Measurements from ENCODE around the gene SON. TPM values are rescaled to one million over a fixed set of nuclear protein-coding genes. Genes with fewer than 3 reads are reported as not detected.
"Not testable (repeated sequence)": the region's sequence is repeated elsewhere in the genome, so short reads cannot be mapped to it uniquely, and the experiment has no call there.

Gene SON
- total RNA-seq, 2 experiments from 2014 or later: 243 to 352 TPM

DNA sequence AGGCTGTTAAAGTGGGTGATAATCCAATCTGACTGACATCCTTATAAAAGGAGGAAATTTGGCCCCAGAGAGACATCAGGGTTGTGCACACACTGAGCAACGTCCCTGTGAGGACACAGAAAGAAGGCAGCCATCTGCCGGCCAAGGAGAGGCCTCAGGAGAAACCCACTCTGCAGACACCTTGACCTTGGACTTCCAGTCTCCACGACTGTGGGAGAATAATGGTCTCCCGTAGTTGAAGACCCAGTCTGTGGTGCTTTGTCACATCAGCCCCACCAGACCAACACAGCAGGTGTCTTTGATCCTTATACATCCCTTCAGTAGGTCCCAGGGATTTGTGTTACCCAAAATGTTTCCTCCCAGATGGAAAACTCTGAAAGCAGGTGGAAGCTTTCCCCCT is 47.1 kb upstream of the SON start:
- Histone ChIP-seq H3K36me3 (ENCODE audit: insufficient read depth, low read length) (no peaks in the 10 kb centered on the region), H2AFZ (ENCODE audit: low read length) (no peak overlapping the region), H3K4me1 (ENCODE audit: insufficient read depth, low read length, poor library complexity, severe bottlenecking) (peaks cover 11% of the 10 kb centered on the region), H3K27ac (ENCODE audit: low read depth, low read length, poor library complexity, severe bottlenecking) (no peak overlapping the region), H4K20me1 (ENCODE audit: insufficient read depth, low read length) (no peaks in the 10 kb centered on the region), H3K9me3 (ENCODE audit: low read length) (no peaks in the 10 kb centered on the region), H3K9me2 (ENCODE audit: insufficient read depth, low read length) (no peaks in the 10 kb centered on the region), H3K4me2 (ENCODE audit: low read length) (no peak overlapping the region), H3K79me2 (ENCODE audit: insufficient read depth, low read depth, low read length) (no peaks in the 10 kb centered on the region), H3K4me3 (ENCODE audit: low read depth, low read length, poor library complexity, severe bottlenecking) (no peak overlapping the region)
- DNase-seq (ENCODE audit: low spot score): no peak
- no peak for TF ChIP-seq EZH2phosphoT487 (IDR thresholded peaks at IDR 0.05; ENCODE audit: borderline replicate concordance, low read depth, low read length)
- TF ChIP-seq CTCF (conservative IDR thresholded peaks at IDR 0.05; ENCODE audit: low read length): no peak
- intact Hi-C loops (cut with micrococcal nuclease; ENCODE audit: unreplicated experiment): no loop called here
- no TSS peak for BruUV-seq (replicated peaks)
- CTCF ChIA-PET (ENCODE audit: unreplicated experiment): no interaction called here
- POLR2A ChIA-PET: interaction anchor here (0.5 kb wide), 1 partner anchor 80 kb away, joined by 3 read pairs; no protein-coding TSS in a partner anchor

DNA sequence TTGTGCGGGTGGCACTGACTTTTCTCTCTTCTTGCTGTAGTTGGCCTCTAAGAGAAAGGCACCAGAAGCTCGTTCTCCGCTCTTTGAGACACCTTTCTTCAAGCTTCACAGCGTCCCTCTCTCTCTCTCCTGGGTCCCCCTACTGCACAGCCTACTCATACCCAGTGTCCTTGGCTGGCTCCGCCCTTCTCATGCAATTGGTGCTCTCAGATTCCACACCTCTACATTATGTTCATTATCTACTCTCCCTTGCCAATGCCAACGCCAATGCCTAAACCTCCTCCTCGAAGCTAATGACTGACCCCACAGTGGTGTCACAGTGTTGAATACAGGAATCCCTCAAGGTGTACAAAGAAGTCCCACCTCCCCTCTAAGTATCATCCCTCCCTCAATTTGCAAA is 46.5 kb upstream of the SON start:
- Histone ChIP-seq H3K4me2 (ENCODE audit: low read length) (no peak overlapping the region), H4K20me1 (ENCODE audit: insufficient read depth, low read length) (no peaks in the 10 kb centered on the region), H3K9me3 (ENCODE audit: low read length) (no peaks in the 10 kb centered on the region), H3K4me3 (ENCODE audit: low read depth, low read length, poor library complexity, severe bottlenecking) (no peak overlapping the region), H3K4me1 (ENCODE audit: insufficient read depth, low read length, poor library complexity, severe bottlenecking) (peaks cover 7% of the 10 kb centered on the region), H3K27ac (ENCODE audit: low read depth, low read length, poor library complexity, severe bottlenecking) (no peak overlapping the region), H2AFZ (ENCODE audit: low read length) (no peak overlapping the region), H3K79me2 (ENCODE audit: insufficient read depth, low read depth, low read length) (no peaks in the 10 kb centered on the region), H3K36me3 (ENCODE audit: insufficient read depth, low read length) (peaks cover 4% of the 10 kb centered on the region), H3K9me2 (ENCODE audit: insufficient read depth, low read length) (no peaks in the 10 kb centered on the region)
- TF ChIP-seq EZH2phosphoT487 (IDR thresholded peaks at IDR 0.05; ENCODE audit: borderline replicate concordance, low read depth, low read length): no peak
- TF ChIP-seq CTCF (conservative IDR thresholded peaks at IDR 0.05; ENCODE audit: low read length): no peak
- intact Hi-C loops (cut with micrococcal nuclease; ENCODE audit: unreplicated experiment): no loop called here
- CTCF ChIA-PET (ENCODE audit: unreplicated experiment): no interaction called here
- BruUV-seq (replicated peaks): no TSS peak
- no peak for DNase-seq (ENCODE audit: low spot score)
- POLR2A ChIA-PET: interaction anchor here (0.5 to 0.7 kb wide), 2 partner anchors 59 to 80 kb away, joined by 3 to 4 read pairs; no protein-coding TSS in a partner anchor

- intact Hi-C loops (cut with micrococcal nuclease; ENCODE audit: unreplicated experiment): no loop called here
- Histone ChIP-seq H4K20me1 (ENCODE audit: insufficient read depth, low read length) (no peaks in the 10 kb centered on the region), H3K9me2 (ENCODE audit: insufficient read depth, low read length) (no peaks in the 10 kb centered on the region), H3K27ac (ENCODE audit: low read depth, low read length, poor library complexity, severe bottlenecking) (no peak overlapping the region), H3K4me3 (ENCODE audit: low read depth, low read length, poor library complexity, severe bottlenecking) (no peak overlapping the region), H3K4me2 (ENCODE audit: low read length) (no peak overlapping the region), H3K79me2 (ENCODE audit: insufficient read depth, low read depth, low read length) (no peaks in the 10 kb centered on the region), H3K36me3 (ENCODE audit: insufficient read depth, low read length) (peaks cover 94% of the 10 kb centered on the region), H2AFZ (ENCODE audit: low read length) (no peak overlapping the region), H3K4me1 (ENCODE audit: insufficient read depth, low read length, poor library complexity, severe bottlenecking) (no peaks in the 10 kb centered on the region), H3K9me3 (ENCODE audit: low read length) (no peaks in the 10 kb centered on the region)
- TF ChIP-seq EZH2phosphoT487 (IDR thresholded peaks at IDR 0.05; ENCODE audit: borderline replicate concordance, low read depth, low read length) (no peak), CTCF (conservative IDR thresholded peaks at IDR 0.05; ENCODE audit: low read length) (no peak)
- DNase-seq (ENCODE audit: low spot score): no peak
- ChIA-PET CTCF (ENCODE audit: unreplicated experiment) (no interaction called here), POLR2A (interaction anchor here (0.6 to 1.6 kb wide), 5 partner anchors 9 to 1277 kb away, joined by 3 read pairs; partner anchors contain the start of gene TMEM50B)
- BruUV-seq (replicated peaks): no TSS peak
Observed at GRCh38 chr21:33505833-33506232, 37.0 kb upstream of the SON start.

- POLR2A ChIA-PET: interaction anchor here (0.7 to 1.6 kb wide), 4 partner anchors 7 to 51 kb away, joined by 3 read pairs; partner anchors contain the start of gene TMEM50B
- peaks cover 95% of the 10 kb centered on the region for H3K36me3 ChIP-seq (ENCODE audit: insufficient read depth, low read length)
- H3K27ac ChIP-seq (ENCODE audit: low read depth, low read length, poor library complexity, severe bottlenecking); H4K20me1 ChIP-seq (ENCODE audit: insufficient read depth, low read length); H3K9me3 ChIP-seq (ENCODE audit: low read length); BruUV-seq (replicated peaks); DNase-seq (ENCODE audit: low spot score); CTCF ChIA-PET (ENCODE audit: unreplicated experiment); H3K4me3 ChIP-seq (ENCODE audit: low read depth, low read length, poor library complexity, severe bottlenecking); H3K4me1 ChIP-seq (ENCODE audit: insufficient read depth, low read length, poor library complexity, severe bottlenecking); H2AFZ ChIP-seq (ENCODE audit: low read length); H3K4me2 ChIP-seq (ENCODE audit: low read length); intact Hi-C loops (cut with micrococcal nuclease; ENCODE audit: unreplicated experiment); H3K9me2 ChIP-seq (ENCODE audit: insufficient read depth, low read length); H3K79me2 ChIP-seq (ENCODE audit: insufficient read depth, low read depth, low read length): not testable (repeated sequence)
Observed at GRCh38 chr21:33507003-33507402, 35.8 kb upstream of the SON start.
